ENCODE data around the gene NKIRAS1. TPM values are rescaled to one million over a fixed set of nuclear protein-coding genes. Genes with fewer than 3 reads are reported as not detected.

Gene NKIRAS1
- total and polyA plus RNA-seq, 2 of the 8 experiments (the other 6 are each of a cell fraction or from before 2014, with no cell fraction given): 3.4 to 7.0 TPM

GRCh38 chr3:23942546-23942945, 25.8 kb upstream of the NKIRAS1 start:
- no peaks in the 10 kb centered on the region; a peak in 1 of 7 replicates for H3K27me3 ChIP-seq (replicated peaks in 1 of 4; ENCODE audit: control insufficient read depth in 3 of 4, extremely low read depth in 1 of 4, insufficient read depth in 3 of 4, low read length in 3 of 4)
- H2BK15ac ChIP-seq (ENCODE audit: low read length): no peak overlapping the region
- H3K4ac ChIP-seq (replicated peaks; ENCODE audit: insufficient read length, low read depth, low read length): no peak overlapping the region
- peaks cover 5% of the 10 kb centered on the region for H3K23me2 ChIP-seq (ENCODE audit: low read depth, low read length)
- H3K9ac ChIP-seq (replicated peaks in 1 of 4; ENCODE audit: extremely low read depth in 1 of 4, low read depth in 3 of 4, low read length in 3 of 4): no peak overlapping the region
- H3K23ac ChIP-seq (ENCODE audit: insufficient read length): no peak overlapping the region
- FAIRE-seq (no peak), DNase-seq (ENCODE audit: low read depth in 1 of 2, low spot score in 2 of 2) (no peak)
- no peak overlapping the region for H4K8ac ChIP-seq (ENCODE audit: extremely low read depth, insufficient read depth, low read length)
- H3K4me2 ChIP-seq (ENCODE audit: insufficient read depth in 1 of 2, low read depth in 2 of 2, low read length in 2 of 2): no peak overlapping the region
- H3K14ac ChIP-seq (ENCODE audit: insufficient read length): no peak overlapping the region
- no peak overlapping the region for H3K27ac ChIP-seq (ENCODE audit: low read depth, low read length)
- ChIA-PET POLR2A (ENCODE audit: partially characterized antibody) (interaction anchor here (19.1 kb wide), 1 partner anchor 22 kb away, joined by 363 read pairs; the partner anchor contains the start of genes NKIRAS1 and RPL15), CTCF (ENCODE audit: partially characterized antibody) (interaction anchor here (1.0 to 1.6 kb wide), 2 partner anchors 19 to 55 kb away, joined by 3 to 5 read pairs; no protein-coding TSS in a partner anchor)
- H4K91ac ChIP-seq (replicated peaks; ENCODE audit: insufficient read length, low read length): no peak overlapping the region
- H3K18ac ChIP-seq (ENCODE audit: extremely low read depth, low read length): no peak overlapping the region
- no peak overlapping the region for H3K56ac ChIP-seq (replicated peaks; ENCODE audit: insufficient read length, low read depth, low read length)
- no peak overlapping the region for H2AFZ ChIP-seq (ENCODE audit: low read length)
- 97% methylated on average over 11 of the region's 11 CpGs; no CpG with 5 or more reads in 1 of the 2 experiments for WGBS, 2 experiments (ENCODE audit: extremely low coverage in 1 of 2, insufficient coverage in 1 of 2, insufficient read length in 1 of 2, insufficient replicate concordance in 2 of 2, low coverage in 1 of 2, low lambda C conversion rate in 2 of 2, missing lambda C conversion rate in 1 of 2)
- H4K5ac ChIP-seq (ENCODE audit: insufficient read length, low read depth, low read length): no peak overlapping the region
- H2BK20ac ChIP-seq (ENCODE audit: low read length): no peak overlapping the region
- no peak overlapping the region for H2BK12ac ChIP-seq (ENCODE audit: low read depth, low read length)
- H3K36me3 ChIP-seq (ENCODE audit: control insufficient read depth in 2 of 4, insufficient read depth in 4 of 4, low read length in 3 of 4): no peaks in the 10 kb centered on the region; a peak in 1 of 8 replicates
- H2BK120ac ChIP-seq (replicated peaks; ENCODE audit: low read depth, low read length): no peak overlapping the region
- no peak overlapping the region for H2BK5ac ChIP-seq (ENCODE audit: low read depth, low read length)
- peaks cover 4 to 14% (median 9%) of the 10 kb centered on the region in 4 experiments; a peak in 6 of 7 replicates for H3K4me1 ChIP-seq (replicated peaks in 1 of 4; ENCODE audit: control insufficient read depth in 3 of 4, insufficient read depth in 4 of 4, low read length in 3 of 4)
- H3K79me2 ChIP-seq (ENCODE audit: control insufficient read depth in 1 of 2, insufficient read depth in 2 of 2, low read length in 2 of 2): peaks cover 0 to 10% of the 10 kb centered on the region in 2 experiments; a peak in 3 of 4 replicates
- H4K20me1 ChIP-seq (replicated peaks in 1 of 2; ENCODE audit: control insufficient read depth in 1 of 2, insufficient read depth in 2 of 2, low read length in 2 of 2): no peaks in the 10 kb centered on the region
- H3K4me3 ChIP-seq (ENCODE audit: extremely low read depth in 1 of 4, insufficient read depth in 2 of 4, low read depth in 3 of 4, low read length in 4 of 4): no peak overlapping the region
- H2AK5ac ChIP-seq (ENCODE audit: low read depth, low read length): no peak overlapping the region
- H3K9me3 ChIP-seq (ENCODE audit: insufficient read depth in 2 of 2, low read depth in 1 of 2, low read length in 1 of 2): no peaks in the 10 kb centered on the region
- H3K79me1 ChIP-seq (ENCODE audit: low read depth, low read length): no peaks in the 10 kb centered on the region
- TF ChIP-seq BRCA1 (IDR thresholded peaks at IDR 0.05; ENCODE audit: low read depth, low read length) (no peak), EP300 (IDR thresholded peaks at IDR 0.05; ENCODE audit: borderline replicate concordance in 1 of 2, low read depth in 2 of 2, low read length in 2 of 2) (no peak), SP1 (IDR thresholded peaks at IDR 0.05; ENCODE audit: low read depth, low read length) (no peak), ZNF274 (IDR thresholded peaks at IDR 0.05; ENCODE audit: borderline replicate concordance, extremely low read depth, low read length) (no peak), TAF1 (IDR thresholded peaks at IDR 0.05; ENCODE audit: low read depth, low read length) (no peak), BACH1 (IDR thresholded peaks at IDR 0.05; ENCODE audit: low read length) (no peak), YY1 (IDR thresholded peaks at IDR 0.05; ENCODE audit: low read depth, low read length) (no peak), HDAC2 (IDR thresholded peaks at IDR 0.05; ENCODE audit: borderline replicate concordance in 1 of 2, low read depth in 2 of 2, low read length in 2 of 2) (no peak), RAD21 (IDR thresholded peaks at IDR 0.05 in 1 of 2, conservative IDR thresholded peaks at IDR 0.05 in 1 of 2; ENCODE audit: low read depth in 2 of 2, low read length in 2 of 2) (no peak)
- TF ChIP-seq, protein P1, sequence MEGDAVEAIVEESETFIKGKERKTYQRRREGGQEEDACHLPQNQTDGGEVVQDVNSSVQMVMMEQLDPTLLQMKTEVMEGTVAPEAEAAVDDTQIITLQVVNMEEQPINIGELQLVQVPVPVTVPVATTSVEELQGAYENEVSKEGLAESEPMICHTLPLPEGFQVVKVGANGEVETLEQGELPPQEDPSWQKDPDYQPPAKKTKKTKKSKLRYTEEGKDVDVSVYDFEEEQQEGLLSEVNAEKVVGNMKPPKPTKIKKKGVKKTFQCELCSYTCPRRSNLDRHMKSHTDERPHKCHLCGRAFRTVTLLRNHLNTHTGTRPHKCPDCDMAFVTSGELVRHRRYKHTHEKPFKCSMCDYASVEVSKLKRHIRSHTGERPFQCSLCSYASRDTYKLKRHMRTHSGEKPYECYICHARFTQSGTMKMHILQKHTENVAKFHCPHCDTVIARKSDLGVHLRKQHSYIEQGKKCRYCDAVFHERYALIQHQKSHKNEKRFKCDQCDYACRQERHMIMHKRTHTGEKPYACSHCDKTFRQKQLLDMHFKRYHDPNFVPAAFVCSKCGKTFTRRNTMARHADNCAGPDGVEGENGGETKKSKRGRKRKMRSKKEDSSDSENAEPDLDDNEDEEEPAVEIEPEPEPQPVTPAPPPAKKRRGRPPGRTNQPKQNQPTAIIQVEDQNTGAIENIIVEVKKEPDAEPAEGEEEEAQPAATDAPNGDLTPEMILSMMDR (IDR thresholded peaks at IDR 0.05; ENCODE audit: control extremely low read depth in 1 of 3, insufficient read depth in 1 of 3, low read depth in 1 of 3, low read length in 3 of 3): no peak

Measured in H1 (cell line).